ENCODE data around the gene TLX2. TPM values are rescaled to one million over a fixed set of nuclear protein-coding genes. Genes with fewer than 3 reads are reported as not detected.
"Not testable (repeated sequence)": the region's sequence is repeated elsewhere in the genome, so short reads cannot be mapped to it uniquely, and the experiment has no call there.

The TLX2 gene
- total and polyA plus RNA-seq, 2 experiments from 2014 or later, result 0.16 to 0.21 TPM

- H3K9me2 ChIP-seq (ENCODE audit: insufficient read depth); H3K9me3 Mint-ChIP-seq; H3K36me3 ChIP-seq (ENCODE audit: insufficient read depth); H3K4me3 ChIP-seq; ATAC-seq; H3K27ac Mint-ChIP-seq; H3K4me1 ChIP-seq (ENCODE audit: insufficient read depth); H4K20me1 ChIP-seq (replicated peaks; ENCODE audit: insufficient read depth); H3F3A ChIP-seq (replicated peaks; ENCODE audit: low read depth); H3K36me3 Mint-ChIP-seq (ENCODE audit: low read depth); H3K4me3 Mint-ChIP-seq; H3K27ac ChIP-seq (ENCODE audit: low read depth); H3K4me2 ChIP-seq; H2AFZ ChIP-seq; DNase-seq (ENCODE audit: low spot score); H3K79me2 ChIP-seq (replicated peaks; ENCODE audit: insufficient read depth): not testable (repeated sequence)
- H3K4me1 Mint-ChIP-seq, result peaks cover 19% of the 10 kb centered on the region
- peaks cover 41% of the 10 kb centered on the region for H3K27me3 ChIP-seq (ENCODE audit: insufficient read depth)
- H3K27me3 Mint-ChIP-seq (ENCODE audit: insufficient read depth, low read depth, poor library complexity), result peaks cover 34% of the 10 kb centered on the region
Observed at GRCh38 chr2:74561022-74561421, 46.8 kb downstream of the TLX2 start.

GRCh38 chr2:74562126-74562775 lies 48.0 kb downstream of the TLX2 start:
- H3K4me2 ChIP-seq, result no peak overlapping the region
- no peaks in the 10 kb centered on the region for H3K9me2 ChIP-seq (ENCODE audit: insufficient read depth)
- peaks cover 29% of the 10 kb centered on the region; the same call in 1 of the 2 replicates for H3K27me3 ChIP-seq (ENCODE audit: insufficient read depth)
- H2AFZ ChIP-seq, result no peak overlapping the region
- peaks cover 10% of the 10 kb centered on the region for H3K4me1 ChIP-seq (ENCODE audit: insufficient read depth)
- H3K4me3 ChIP-seq, result no peak overlapping the region
- TF ChIP-seq, protein P1, sequence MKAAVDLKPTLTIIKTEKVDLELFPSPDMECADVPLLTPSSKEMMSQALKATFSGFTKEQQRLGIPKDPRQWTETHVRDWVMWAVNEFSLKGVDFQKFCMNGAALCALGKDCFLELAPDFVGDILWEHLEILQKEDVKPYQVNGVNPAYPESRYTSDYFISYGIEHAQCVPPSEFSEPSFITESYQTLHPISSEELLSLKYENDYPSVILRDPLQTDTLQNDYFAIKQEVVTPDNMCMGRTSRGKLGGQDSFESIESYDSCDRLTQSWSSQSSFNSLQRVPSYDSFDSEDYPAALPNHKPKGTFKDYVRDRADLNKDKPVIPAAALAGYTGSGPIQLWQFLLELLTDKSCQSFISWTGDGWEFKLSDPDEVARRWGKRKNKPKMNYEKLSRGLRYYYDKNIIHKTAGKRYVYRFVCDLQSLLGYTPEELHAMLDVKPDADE (IDR thresholded peaks at IDR 0.05), result no peak
- TF ChIP-seq, protein P2, sequence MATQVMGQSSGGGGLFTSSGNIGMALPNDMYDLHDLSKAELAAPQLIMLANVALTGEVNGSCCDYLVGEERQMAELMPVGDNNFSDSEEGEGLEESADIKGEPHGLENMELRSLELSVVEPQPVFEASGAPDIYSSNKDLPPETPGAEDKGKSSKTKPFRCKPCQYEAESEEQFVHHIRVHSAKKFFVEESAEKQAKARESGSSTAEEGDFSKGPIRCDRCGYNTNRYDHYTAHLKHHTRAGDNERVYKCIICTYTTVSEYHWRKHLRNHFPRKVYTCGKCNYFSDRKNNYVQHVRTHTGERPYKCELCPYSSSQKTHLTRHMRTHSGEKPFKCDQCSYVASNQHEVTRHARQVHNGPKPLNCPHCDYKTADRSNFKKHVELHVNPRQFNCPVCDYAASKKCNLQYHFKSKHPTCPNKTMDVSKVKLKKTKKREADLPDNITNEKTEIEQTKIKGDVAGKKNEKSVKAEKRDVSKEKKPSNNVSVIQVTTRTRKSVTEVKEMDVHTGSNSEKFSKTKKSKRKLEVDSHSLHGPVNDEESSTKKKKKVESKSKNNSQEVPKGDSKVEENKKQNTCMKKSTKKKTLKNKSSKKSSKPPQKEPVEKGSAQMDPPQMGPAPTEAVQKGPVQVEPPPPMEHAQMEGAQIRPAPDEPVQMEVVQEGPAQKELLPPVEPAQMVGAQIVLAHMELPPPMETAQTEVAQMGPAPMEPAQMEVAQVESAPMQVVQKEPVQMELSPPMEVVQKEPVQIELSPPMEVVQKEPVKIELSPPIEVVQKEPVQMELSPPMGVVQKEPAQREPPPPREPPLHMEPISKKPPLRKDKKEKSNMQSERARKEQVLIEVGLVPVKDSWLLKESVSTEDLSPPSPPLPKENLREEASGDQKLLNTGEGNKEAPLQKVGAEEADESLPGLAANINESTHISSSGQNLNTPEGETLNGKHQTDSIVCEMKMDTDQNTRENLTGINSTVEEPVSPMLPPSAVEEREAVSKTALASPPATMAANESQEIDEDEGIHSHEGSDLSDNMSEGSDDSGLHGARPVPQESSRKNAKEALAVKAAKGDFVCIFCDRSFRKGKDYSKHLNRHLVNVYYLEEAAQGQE (IDR thresholded peaks at IDR 0.05; ENCODE audit: unreplicated experiment), result no peak
- TF ChIP-seq EZH2phosphoT487 (IDR thresholded peaks at IDR 0.05; ENCODE audit: unreplicated experiment), result no peak
- H3K4me1 Mint-ChIP-seq, result peaks cover 19% of the 10 kb centered on the region
- DNase-seq (ENCODE audit: low spot score), result no peak
- no peak overlapping the region for H3K27ac ChIP-seq (ENCODE audit: low read depth)
- H3F3A ChIP-seq (replicated peaks; ENCODE audit: low read depth), result no peaks in the 10 kb centered on the region
- no peaks in the 10 kb centered on the region for H3K36me3 ChIP-seq (ENCODE audit: insufficient read depth)
- no peaks in the 10 kb centered on the region for H3K79me2 ChIP-seq (replicated peaks; ENCODE audit: insufficient read depth)
- peaks cover 24% of the 10 kb centered on the region for H3K27me3 Mint-ChIP-seq (ENCODE audit: insufficient read depth, low read depth, poor library complexity)
- no peaks in the 10 kb centered on the region for H3K9me3 Mint-ChIP-seq
- no peak overlapping the region for H3K27ac Mint-ChIP-seq
- H3K36me3 Mint-ChIP-seq (ENCODE audit: low read depth), result no peaks in the 10 kb centered on the region
- no peak for ATAC-seq
- H3K4me3 Mint-ChIP-seq, result no peak overlapping the region
- no peaks in the 10 kb centered on the region; the same call in 1 of the 2 replicates for H4K20me1 ChIP-seq (replicated peaks; ENCODE audit: insufficient read depth)

DNA sequence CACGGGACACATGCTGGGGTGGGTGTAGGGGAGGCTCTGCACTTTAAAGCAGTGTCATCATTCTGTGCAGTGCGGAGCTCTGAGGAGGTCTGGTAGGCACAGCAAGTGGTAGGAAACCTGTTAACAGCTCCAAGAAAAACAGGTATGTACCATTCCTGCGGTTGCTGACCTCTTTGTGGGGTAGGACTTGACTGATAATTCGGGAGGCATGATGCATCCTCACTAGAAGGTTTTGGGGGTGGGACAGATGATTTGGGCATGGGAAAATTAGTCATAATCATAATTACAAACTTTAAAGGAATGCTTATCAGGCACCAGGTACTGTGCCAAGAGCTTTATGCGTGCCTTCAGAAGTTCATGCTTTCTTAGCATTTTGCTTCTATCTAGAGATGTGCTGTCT lies 50.0 kb downstream of the TLX2 start:
- H3K9me3 Mint-ChIP-seq, result no peaks in the 10 kb centered on the region
- no peaks in the 10 kb centered on the region for H3K36me3 Mint-ChIP-seq (ENCODE audit: low read depth)
- Histone ChIP-seq H3K27me3 (ENCODE audit: insufficient read depth) (peaks cover 9% of the 10 kb centered on the region; the same call in 1 of the 2 replicates), H3K4me1 (ENCODE audit: insufficient read depth) (peaks cover 10% of the 10 kb centered on the region), H2AFZ (no peak overlapping the region), H3K4me3 (no peak overlapping the region), H3K79me2 (replicated peaks; ENCODE audit: insufficient read depth) (no peaks in the 10 kb centered on the region), H3K9me2 (ENCODE audit: insufficient read depth) (no peaks in the 10 kb centered on the region), H3K27ac (ENCODE audit: low read depth) (no peak overlapping the region), H4K20me1 (replicated peaks; ENCODE audit: insufficient read depth) (no peaks in the 10 kb centered on the region; the same call in 1 of the 2 replicates), H3F3A (replicated peaks; ENCODE audit: low read depth) (no peaks in the 10 kb centered on the region), H3K4me2 (no peak overlapping the region), H3K36me3 (ENCODE audit: insufficient read depth) (no peaks in the 10 kb centered on the region)
- ATAC-seq (no peak), DNase-seq (ENCODE audit: low spot score) (no peak)
- H3K4me3 Mint-ChIP-seq, result no peak overlapping the region
- peaks cover 19% of the 10 kb centered on the region for H3K4me1 Mint-ChIP-seq
- H3K27ac Mint-ChIP-seq, result no peak overlapping the region
- peaks cover 13% of the 10 kb centered on the region for H3K27me3 Mint-ChIP-seq (ENCODE audit: insufficient read depth, low read depth, poor library complexity)
- TF ChIP-seq ZNF462 (CRISPR knock-in tag; IDR thresholded peaks at IDR 0.05), result no peak
- no peak for TF ChIP-seq EZH2phosphoT487 (IDR thresholded peaks at IDR 0.05; ENCODE audit: unreplicated experiment)
